Activated naive CD4-positive, alpha-beta T cell treated with anti-CD3 and anti-CD28 coated beads, Interleukin-2, amount 50 U/mL, for 16 hours (primary cell): Measurements from ENCODE around the gene COL1A2.

Experiments
- DNase-seq: peaks from one replicate; pipeline ENCODE4 v3.0.0-alpha.2; 2020

The COL1A2 gene

GRCh38 chr7:94386416-94386815 lies 8.3 kb upstream of the COL1A2 start:
- DNase-seq = no peak

GRCh38 chr7:94388540-94388939 lies 6.2 kb upstream of the COL1A2 start:
- DNase-seq = no peak

DNA sequence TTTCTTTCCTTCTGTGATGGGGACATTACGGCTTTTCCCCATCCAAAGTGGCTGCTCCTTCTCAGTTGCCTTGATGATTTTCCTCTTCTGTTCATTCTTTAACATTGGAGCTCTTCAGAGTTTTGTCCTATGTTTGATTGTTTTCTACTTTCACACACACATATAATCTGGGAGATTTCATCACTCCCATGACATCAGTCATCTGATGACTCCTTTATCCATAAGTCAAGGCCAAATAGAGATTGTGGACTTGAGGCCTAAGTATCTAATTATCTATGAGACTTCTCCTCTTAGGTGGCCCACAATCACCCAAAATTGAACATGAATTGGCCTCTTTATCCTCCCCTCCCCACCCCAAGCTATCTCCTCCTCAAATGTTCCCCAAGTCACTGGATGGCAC lies 5.3 kb upstream of the COL1A2 start:
- no peak for DNase-seq

- DNase-seq = no peak
Measured at GRCh38 chr7:94391726-94392392, 2.8 kb upstream of the COL1A2 start.

GRCh38 chr7:94392393-94392786 lies 2.3 kb upstream of the COL1A2 start:
- DNase-seq = no peak

GRCh38 chr7:94393246-94394108 lies 1.2 kb upstream of the COL1A2 start:
- no peak for DNase-seq

DNA sequence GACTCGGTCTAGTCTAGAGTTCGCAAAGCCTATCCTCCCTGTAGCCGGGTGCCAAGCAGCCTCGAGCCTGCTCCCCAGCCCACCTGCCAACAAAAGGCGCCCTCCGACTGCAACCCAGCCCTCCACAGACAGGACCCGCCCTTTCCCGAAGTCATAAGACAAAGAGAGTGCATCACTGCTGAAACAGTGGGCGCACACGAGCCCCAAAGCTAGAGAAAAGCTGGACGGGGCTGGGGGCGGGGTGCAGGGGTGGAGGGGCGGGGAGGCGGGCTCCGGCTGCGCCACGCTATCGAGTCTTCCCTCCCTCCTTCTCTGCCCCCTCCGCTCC lies 622 bp upstream of the COL1A2 start:
- DNase-seq = no peak

DNA sequence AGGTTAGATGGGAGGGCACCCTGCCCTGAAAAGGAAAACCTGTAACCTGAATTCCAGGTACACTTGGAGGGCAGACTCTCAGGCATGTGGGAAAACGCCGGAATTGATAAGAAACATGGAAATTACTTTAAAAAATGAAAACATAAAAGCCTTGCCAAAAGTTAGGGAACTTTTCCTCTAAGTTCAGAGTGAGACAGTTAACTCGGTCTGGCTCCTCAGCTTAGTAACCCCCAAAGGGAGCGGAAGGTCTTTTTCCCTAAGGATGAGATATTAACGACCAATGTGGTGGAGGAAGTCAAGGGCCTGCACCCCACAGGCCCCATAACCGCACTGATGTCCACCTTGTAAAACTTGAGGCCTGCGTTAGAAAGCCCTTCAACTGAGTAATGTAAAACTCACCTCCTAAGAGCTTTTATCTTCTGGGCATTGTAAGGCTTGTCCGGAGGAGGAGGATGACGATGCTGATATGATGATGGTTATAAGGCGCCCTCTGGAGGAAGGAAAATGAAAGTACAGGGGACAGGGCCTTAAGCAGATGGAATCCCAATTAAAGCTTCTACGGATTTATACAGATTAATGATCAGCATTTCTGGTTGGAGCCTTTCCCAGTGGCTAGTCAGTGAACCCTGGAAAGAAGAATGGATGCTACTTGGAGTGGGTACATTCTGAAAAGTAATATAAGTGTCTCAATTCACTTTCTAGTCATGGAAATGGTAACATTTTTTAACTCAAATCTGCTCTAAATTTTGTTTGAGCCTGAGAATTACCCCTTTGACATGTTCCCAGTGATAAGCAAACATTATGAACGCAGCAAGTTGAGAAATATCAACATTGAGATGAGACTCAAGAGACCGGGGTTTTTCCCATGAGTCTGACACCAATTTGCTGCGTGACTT lies 694 bp downstream of the COL1A2 start:
- no peak for DNase-seq

DNA sequence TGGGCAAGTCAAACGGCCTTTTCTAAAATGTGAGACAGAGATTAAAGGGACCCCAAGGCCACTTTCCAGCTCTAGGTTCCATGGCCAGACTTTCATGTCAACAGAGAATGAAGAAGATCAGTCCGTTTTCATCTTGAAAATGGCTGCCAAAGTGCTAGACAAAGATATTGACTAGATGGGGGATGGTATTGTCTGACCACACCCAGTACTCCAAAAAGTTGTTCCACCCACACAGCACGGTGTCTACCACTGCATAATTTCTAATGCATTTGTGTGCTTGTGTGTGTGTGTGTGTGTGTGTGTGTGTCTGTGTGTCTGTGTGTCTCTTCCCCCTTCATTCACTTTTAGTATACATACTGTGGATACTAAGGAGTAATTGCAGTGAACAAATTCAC lies 1.3 kb downstream of the COL1A2 start:
- DNase-seq = no peak

DNA sequence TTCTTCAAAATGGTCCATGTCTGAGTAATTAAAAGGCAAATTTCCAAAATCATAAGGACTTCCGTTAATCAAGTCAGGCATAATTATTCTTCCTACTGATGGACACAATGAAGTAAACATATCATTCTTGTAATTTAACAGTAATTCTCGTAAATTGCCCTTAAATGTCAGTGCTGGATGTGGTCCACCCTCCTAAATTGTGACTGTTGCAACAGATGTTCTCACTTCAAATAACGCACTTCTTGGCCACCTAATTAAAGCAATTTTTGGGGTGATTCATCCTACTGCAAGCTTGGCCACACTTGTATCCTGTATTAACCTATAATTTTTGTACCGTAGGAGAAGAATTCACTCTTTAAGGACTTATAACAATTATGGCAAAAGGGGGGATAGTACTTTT lies 1.9 kb downstream of the COL1A2 start:
- no peak for DNase-seq

GRCh38 chr7:94397722-94398121 lies 3.0 kb downstream of the COL1A2 start:
- no peak for DNase-seq

DNA sequence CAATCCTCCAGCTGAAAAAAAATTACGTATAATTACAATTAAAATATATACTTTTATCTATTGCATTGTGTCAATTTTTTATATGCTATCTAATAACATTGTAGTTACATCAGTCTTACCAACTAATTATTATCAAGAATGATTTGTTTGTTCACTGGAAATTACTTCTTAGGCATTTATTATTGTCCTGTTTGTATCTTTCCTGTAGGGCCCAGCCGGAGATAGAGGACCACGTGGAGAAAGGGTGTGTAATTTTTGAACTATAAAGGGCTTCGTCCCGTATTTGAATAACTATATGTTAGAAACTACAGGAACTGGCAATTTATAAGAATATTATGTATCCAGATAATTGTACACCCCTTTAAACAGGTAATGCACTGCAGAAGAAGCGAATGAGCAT lies 4.1 kb downstream of the COL1A2 start:
- DNase-seq = no peak

DNA sequence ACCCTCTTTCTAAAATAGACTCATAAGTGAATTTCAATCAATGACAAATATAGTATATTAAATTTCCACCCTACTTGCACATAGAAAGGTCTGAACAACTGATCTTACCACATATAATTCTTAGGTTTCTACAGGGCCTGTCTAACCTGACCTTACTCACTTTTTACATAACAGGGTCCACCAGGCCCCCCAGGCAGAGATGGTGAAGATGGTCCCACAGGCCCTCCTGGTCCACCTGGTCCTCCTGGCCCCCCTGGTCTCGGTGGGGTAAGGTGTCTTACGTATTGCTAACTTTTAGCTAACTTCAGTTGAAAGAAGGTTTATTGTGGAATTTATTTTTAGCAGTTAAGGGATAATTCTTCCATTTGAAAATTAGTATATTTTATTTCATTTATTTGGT lies 5.3 kb downstream of the COL1A2 start:
- no peak for DNase-seq

DNA sequence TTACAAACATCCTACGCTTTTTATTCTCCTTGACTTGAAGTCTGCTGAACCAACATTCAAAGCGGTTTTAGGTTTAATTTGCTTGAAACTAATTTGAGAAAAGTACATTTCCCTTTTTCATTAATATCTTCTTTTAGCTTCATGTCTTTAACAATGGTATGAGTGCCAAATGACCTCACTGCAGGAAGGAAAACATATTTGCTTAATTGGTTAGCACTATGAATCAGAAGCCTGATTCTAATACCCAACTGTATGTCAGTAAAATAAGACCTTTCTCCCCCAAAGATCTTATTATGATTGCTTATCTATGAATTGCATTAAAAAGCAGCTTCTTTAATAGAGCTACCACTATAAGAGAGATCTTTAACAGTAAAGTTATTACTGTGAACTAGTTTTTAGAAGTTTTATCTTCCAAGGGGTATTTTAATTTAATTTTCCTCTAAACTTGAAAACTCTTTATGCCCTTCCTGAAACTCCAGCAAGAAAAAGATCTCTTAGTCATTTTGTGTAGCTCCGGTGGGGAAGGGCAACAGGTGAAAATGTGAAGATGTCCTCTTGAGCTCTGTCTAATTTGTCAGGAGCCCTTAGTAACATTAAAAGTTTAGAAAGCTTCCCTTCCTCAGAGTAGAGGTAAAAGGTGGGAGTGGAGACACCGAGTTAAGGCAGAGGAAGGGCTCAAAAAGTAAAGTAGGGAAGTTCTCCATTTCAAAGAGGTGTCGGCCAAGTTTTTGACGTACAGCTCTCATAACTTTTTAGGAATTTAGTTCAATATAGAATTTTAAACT lies 6.1 kb downstream of the COL1A2 start:
- no peak for DNase-seq

DNA sequence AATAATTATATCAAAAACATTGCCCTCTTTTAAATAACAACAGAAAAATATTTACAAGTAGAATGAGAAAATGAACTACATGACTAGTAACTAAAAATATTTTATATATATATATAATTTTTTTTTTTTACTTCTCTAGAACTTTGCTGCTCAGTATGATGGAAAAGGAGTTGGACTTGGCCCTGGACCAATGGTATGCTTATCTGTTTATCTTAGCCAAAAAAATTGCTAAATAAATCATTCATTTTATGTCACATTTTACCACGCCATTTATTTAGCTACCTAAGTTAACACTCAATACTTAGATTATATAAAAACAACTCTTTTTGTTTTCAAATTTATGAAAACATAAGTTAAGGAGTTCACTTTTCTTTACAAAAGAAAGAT lies 6.7 kb downstream of the COL1A2 start:
- DNase-seq = no peak

DNA sequence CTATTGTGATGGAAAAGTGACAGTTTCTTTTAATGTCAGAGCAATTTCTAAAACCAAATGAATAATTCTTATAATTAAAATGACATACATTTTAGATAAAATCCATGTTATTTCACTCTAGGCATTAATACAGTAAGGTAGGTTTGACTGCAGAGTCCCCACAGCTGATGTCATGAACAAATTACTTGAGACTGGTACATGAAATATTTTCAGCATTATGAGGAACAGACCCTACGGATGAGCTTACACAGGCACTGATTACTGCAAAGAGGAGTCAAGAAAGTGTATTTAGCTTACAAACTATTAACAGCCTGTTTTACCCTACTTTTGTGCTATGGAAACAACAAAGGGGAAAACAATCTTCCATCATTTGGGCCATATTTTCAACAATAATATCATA lies 8.9 kb downstream of the COL1A2 start:
- no peak for DNase-seq

DNA sequence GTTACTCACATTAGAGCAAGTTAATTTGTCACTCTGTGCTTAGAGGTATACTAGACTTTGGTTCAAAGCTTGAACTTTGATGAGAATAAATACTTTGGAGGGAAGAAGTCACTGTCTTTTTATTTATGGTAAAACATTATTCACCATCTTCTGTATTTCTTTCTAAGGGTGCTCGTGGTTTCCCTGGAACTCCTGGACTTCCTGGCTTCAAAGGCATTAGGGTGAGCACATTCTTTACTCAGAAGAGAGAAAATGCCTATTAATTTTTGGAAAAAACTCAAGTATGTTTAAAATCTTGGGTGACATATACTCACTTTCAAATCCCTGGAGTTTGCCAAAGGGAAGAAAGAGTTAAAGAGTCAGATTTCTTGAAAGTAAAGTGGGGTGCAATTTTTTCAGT lies 10.8 kb downstream of the COL1A2 start:
- DNase-seq = no peak

DNA sequence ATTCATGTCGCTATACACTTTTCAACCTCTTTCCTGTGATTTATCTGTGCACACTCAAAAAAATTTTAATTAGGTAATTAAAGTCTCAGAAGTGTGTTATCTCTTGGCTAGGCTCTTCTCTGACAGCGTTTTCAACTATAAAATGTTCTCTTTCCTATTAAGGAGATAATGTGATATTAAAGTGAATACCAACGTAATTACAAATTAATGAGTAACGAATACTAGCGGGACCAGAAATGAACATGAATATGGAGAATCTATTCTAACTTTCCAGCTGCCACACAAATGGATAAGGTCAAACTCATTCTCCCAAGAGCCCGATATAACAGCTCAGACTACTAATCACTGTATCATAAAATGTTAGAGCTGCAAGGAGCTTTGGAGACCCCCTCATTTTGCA lies 12.0 kb downstream of the COL1A2 start:
- DNase-seq = no peak

GRCh38 chr7:94409200-94409948 lies 14.7 kb downstream of the COL1A2 start:
- no peak for DNase-seq

- DNase-seq = no peak
Measured at GRCh38 chr7:94410413-94411187, 15.9 kb downstream of the COL1A2 start.

DNA sequence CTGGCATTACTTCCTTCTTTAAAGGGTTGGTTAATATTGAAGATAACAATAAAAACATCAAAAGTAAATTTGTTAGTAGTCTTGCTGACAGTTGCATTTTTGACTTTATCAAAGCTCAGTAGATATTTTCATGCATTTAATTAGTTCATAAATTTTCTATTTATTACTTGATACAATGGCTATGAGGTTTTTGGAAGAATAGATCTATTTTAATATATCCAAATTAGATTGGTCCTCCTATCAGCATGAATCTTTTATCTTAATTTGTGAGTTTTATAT lies 16.4 kb downstream of the COL1A2 start:
- no peak for DNase-seq
